A549 treated with ZK216348 at 1 μM for 4 hours (cell line): ENCODE results near the gene CYP27A1. TPM values are rescaled to one million over a fixed set of nuclear protein-coding genes. Genes with fewer than 3 reads are reported as not detected.

ENCODE experiments used
- total RNA-seq: library from RNA; stranded (reverse); fragments of 200-300 nt; extraction: Qiagen RNA extraction; gene quantifications from 5 replicates; pipeline ENCODE4 v1.2.3, GENCODE V29; 2022; ENCODE audit warnings: low read depth

CYP27A1 gene
- total RNA-seq: 0.17 to 0.20 TPM (median 0.17 TPM) in 3 of 5 replicates, not detected in the others

GRCh38 chr2:218781691-218782527, at the start of gene CYP27A1:
CYP27A1 (plus strand) TSS chr2:218782147; CDS start chr2:218782183, 36 bp downstream.

GRCh38 chr2:218831378-218831990, 49.5 kb downstream of the CYP27A1 start, which contains the start of gene PRKAG3:
PRKAG3 (minus strand) TSS chr2:218831803.

DNA sequence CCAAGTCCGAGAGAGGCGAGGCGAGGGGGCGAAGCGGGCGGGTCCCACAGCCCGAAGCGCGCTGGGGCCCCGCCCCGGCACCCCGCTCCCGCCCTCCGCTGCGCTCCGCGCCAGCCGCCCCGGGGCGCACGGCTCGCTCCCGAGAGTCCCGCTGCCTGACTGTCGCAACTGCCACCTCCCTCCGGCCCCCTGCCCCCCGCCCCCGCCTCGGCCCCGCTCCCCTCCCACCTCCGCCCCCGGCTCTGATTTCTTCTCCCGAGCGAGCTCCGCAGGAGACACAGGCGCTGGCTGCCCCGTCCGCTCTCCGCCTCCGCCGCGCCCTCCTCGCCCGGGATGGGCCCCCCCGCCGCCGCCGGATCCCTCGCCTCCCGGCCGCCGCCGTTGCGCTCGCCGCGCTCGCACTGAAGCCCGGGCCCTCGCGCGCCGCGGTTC, 77.6 kb downstream of the CYP27A1 start, which contains the start of gene WNT6:
Gene WNT6 (plus strand): TSS at position 250 of the 432 bp plus-strand sequence. CDS start 233 bp downstream, outside the sequence.

Other genes with a start within 250 kb of the CYP27A1 start
- gene USP37, start 213.8 kb upstream of the CYP27A1 start, total RNA-seq: 3.3 to 5.6 TPM (median 4.8 TPM) in 5 replicates
- 40.6 to 45.6 TPM (median 43.6 TPM) in 5 replicates for gene CNOT9, start 213.3 kb upstream of the CYP27A1 start, total RNA-seq
- gene PLCD4, start 174.2 kb upstream of the CYP27A1 start, total RNA-seq: 0.24 to 0.90 TPM (median 0.46 TPM) in 5 replicates
- 10.6 to 21.6 TPM (median 17.0 TPM) in 5 replicates for gene ZNF142, start 122.5 kb upstream of the CYP27A1 start, total RNA-seq
- gene BCS1L, start 122.5 kb upstream of the CYP27A1 start, total RNA-seq: 32.8 to 52.6 TPM (median 44.7 TPM) in 5 replicates
- gene RNF25, start 110.1 kb upstream of the CYP27A1 start, total RNA-seq: 44.9 to 53.4 TPM (median 48.5 TPM) in 5 replicates
- 7.2 to 17.3 TPM (median 13.8 TPM) in 5 replicates for gene STK36, start 110.1 kb upstream of the CYP27A1 start, total RNA-seq
- gene TTLL4, start 71.3 kb upstream of the CYP27A1 start, total RNA-seq: 26.7 to 30.8 TPM (median 27.5 TPM) in 5 replicates
- gene PRKAG3, start 49.7 kb downstream of the CYP27A1 start, total RNA-seq: not detected in 5 replicates
- gene WNT6, start 77.7 kb downstream of the CYP27A1 start, total RNA-seq: 0.08 to 0.21 TPM (median 0.14 TPM) in 3 of 5 replicates, not detected in the others
- gene WNT10A, start 98.7 kb downstream of the CYP27A1 start, total RNA-seq: 0.19 to 0.31 TPM in 2 of 5 replicates, not detected in the others
- 2.3 to 4.7 TPM (median 3.8 TPM) in 5 replicates for gene CDK5R2, start 177.5 kb downstream of the CYP27A1 start, total RNA-seq
- gene FEV, start 203.0 kb downstream of the CYP27A1 start, total RNA-seq: not detected in 5 replicates
- gene CRYBA2, start 211.3 kb downstream of the CYP27A1 start, total RNA-seq: not detected in 5 replicates